Measurements from ENCODE around the gene CAV2.

DNA sequence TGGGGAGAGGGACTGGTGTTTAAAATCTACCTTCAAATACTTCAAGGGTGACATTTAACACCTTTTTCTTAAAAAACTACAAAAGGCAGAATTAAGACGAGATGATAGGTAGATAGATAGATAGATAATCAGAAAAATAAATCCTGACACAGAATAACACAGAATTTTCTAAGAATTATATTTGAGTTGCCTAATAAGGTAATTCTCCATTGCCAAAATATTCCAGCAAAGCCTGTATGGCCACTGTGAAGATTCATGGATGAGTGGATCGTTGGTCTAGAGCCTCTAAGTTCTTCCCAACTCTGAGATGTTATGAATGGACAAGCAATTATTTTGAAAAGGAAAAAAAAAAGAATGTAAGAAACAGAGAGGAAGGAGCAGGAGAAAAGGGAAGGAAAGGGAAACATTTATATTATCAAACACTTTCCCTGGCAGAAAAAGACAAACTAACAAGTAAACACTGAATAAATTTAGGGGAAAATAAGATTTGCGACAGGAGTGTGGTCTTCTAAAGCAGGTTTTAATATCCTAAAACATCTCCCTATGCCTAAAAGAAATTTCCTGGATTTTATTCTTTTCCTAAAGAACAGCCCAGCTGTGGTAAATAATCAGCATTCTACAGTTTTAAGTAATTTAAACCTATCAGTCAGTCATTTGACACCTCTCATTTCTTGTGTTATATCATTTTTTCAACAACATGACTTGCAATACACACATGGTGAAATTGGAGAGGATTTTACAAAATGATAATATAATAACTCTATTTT lies 7.5 kb upstream of the CAV2 start:
- TF ChIP-seq REXO4 (CRISPR knock-in tag; IDR thresholded peaks at IDR 0.05; ENCODE audit: borderline replicate concordance) (no peak), ZNF333 (CRISPR knock-in tag; IDR thresholded peaks at IDR 0.05; ENCODE audit: borderline replicate concordance) (no peak), ZBTB42 (CRISPR knock-in tag; IDR thresholded peaks at IDR 0.05) (no peak), YY1 (IDR thresholded peaks at IDR 0.05; ENCODE audit: insufficient read depth, insufficient replicate concordance, low read depth, low read length) (no peak), PTBP1 (IDR thresholded peaks at IDR 0.05; ENCODE audit: low read depth, low read length, poor library complexity, severe bottlenecking) (no peak), ATF3 (CRISPR knock-in tag; IDR thresholded peaks at IDR 0.05) (no peak), IRF9 (CRISPR knock-in tag; IDR thresholded peaks at IDR 0.05; ENCODE audit: borderline replicate concordance) (no peak)

All from HepG2 (cell line).